Astrocyte (in vitro differentiated cells and primary cell): Measurements from ENCODE around the gene LTB. TPM values are rescaled to one million over a fixed set of nuclear protein-coding genes. Genes with fewer than 3 reads are reported as not detected.

Experiments used
- DNase-seq: peaks from one replicate; pipeline ENCODE4 v3.0.0-alpha.2; 2010; ENCODE audit warnings: low read depth
- FAIRE-seq: peaks from 2 replicates; lab custom pipeline; 2011; peaks lifted over from hg19 to GRCh38; lab: Jason Lieb, UNC
- H2AFZ ChIP-seq: 2 replicates; pipeline ENCODE4 v1.6.0; 2012; ENCODE audit warnings: low read depth, low read length, inconsistent platforms
- H3K27ac ChIP-seq: 2 replicates; pipeline ENCODE4 v1.5.1; 2011; ENCODE audit warnings: low read depth, low read length, inconsistent platforms
- H3K27me3 ChIP-seq: 2 replicates; pipeline ENCODE4 v1.6.0; 2011; ENCODE audit warnings: low read length, inconsistent platforms; ENCODE audit not compliant: insufficient read depth
- H3K36me3 ChIP-seq: 2 replicates; pipeline ENCODE4 v1.5.1; 2011; ENCODE audit warnings: low read length, inconsistent platforms; ENCODE audit not compliant: insufficient read depth
- H3K4me1 ChIP-seq: 2 replicates; pipeline ENCODE4 v1.5.1; 2011; ENCODE audit warnings: low read length, inconsistent platforms; ENCODE audit not compliant: insufficient read depth
- H3K4me2 ChIP-seq: 2 replicates; pipeline ENCODE4 v1.6.0; 2012; ENCODE audit warnings: low read length, inconsistent platforms
- H3K4me3 ChIP-seq: 2 replicates; pipeline ENCODE4 v1.5.1; 2011; ENCODE audit warnings: low read depth, mild to moderate bottlenecking, low read length, inconsistent platforms; ENCODE audit not compliant: insufficient read depth
- H3K79me2 ChIP-seq: 2 replicates; pipeline ENCODE4 v1.6.0; 2012; ENCODE audit warnings: mild to moderate bottlenecking, low read length, inconsistent platforms; ENCODE audit not compliant: insufficient read depth
- H3K9ac ChIP-seq: 2 replicates; pipeline ENCODE4 v1.6.0; 2012; ENCODE audit warnings: mild to moderate bottlenecking, low read length, inconsistent platforms
- H3K9me3 ChIP-seq: 2 replicates; pipeline ENCODE4 v1.5.1; 2012; ENCODE audit warnings: low read depth, mild to moderate bottlenecking, low read length, inconsistent platforms; ENCODE audit not compliant: insufficient read depth
- H4K20me1 ChIP-seq: 2 replicates; pipeline ENCODE4 v1.6.0; 2012; ENCODE audit warnings: low read length, inconsistent platforms; ENCODE audit not compliant: insufficient read depth
- H3K27ac Mint-ChIP-seq: one replicate; pipeline ENCODE4 v1.8.0; 2021; ENCODE audit warnings: mild to moderate bottlenecking, mixed read lengths; ENCODE audit not compliant: unreplicated experiment
- H3K27me3 Mint-ChIP-seq: one replicate; pipeline ENCODE4 v1.8.0; 2021; ENCODE audit warnings: low read depth, mixed read lengths; ENCODE audit not compliant: unreplicated experiment
- H3K36me3 Mint-ChIP-seq: one replicate; pipeline ENCODE4 v1.8.0; 2021; ENCODE audit warnings: low read depth, mixed read lengths; ENCODE audit not compliant: unreplicated experiment
- H3K4me1 Mint-ChIP-seq: one replicate; pipeline ENCODE4 v1.8.0; 2021; ENCODE audit warnings: low read depth, mixed read lengths; ENCODE audit not compliant: unreplicated experiment
- H3K4me3 Mint-ChIP-seq: one replicate; pipeline ENCODE4 v1.8.0; 2021; ENCODE audit warnings: mild to moderate bottlenecking, moderate library complexity, mixed read lengths; ENCODE audit not compliant: unreplicated experiment
- H3K9me3 Mint-ChIP-seq: one replicate; pipeline ENCODE4 v1.8.0; 2021; ENCODE audit warnings: mild to moderate bottlenecking, mixed read lengths; ENCODE audit not compliant: unreplicated experiment
- CTCF ChIP-seq: IDR thresholded peaks from 2 replicates; pipeline ENCODE4 v1.5.1; 2011; ENCODE audit warnings: low read depth, mild to moderate bottlenecking, inconsistent platforms, low read length, moderate library complexity; ENCODE audit not compliant: insufficient read depth
- EZH2 ChIP-seq: IDR thresholded peaks from 2 replicates; pipeline ENCODE4 v1.6.1; 2012; ENCODE audit warnings: mild to moderate bottlenecking, low read length, inconsistent platforms; ENCODE audit not compliant: insufficient read depth
- total RNA-seq: library from RNA; stranded (reverse); gene quantifications from 2 replicates; pipeline ENCODE4 v1.2.1, GENCODE V29; 2021

Gene LTB
- total RNA-seq, 1 donor from 2014 or later: 0.52 TPM

GRCh38 chr6:31567531-31568370 lies 14.5 kb downstream of the LTB start:
- Histone ChIP-seq H3K4me1 (no peaks in the 10 kb centered on the region), H4K20me1 (no peaks in the 10 kb centered on the region), H3K27ac (no peak overlapping the region), H3K36me3 (no peaks in the 10 kb centered on the region), H3K4me3 (no peak overlapping the region), H3K4me2 (no peak overlapping the region), H3K9me3 (no peaks in the 10 kb centered on the region), H3K79me2 (no peaks in the 10 kb centered on the region), H2AFZ (no peak overlapping the region), H3K9ac (no peak overlapping the region), H3K27me3 (no peaks in the 10 kb centered on the region)
- no peak for TF ChIP-seq CTCF
- TF ChIP-seq EZH2: no peak
- H3K27me3 Mint-ChIP-seq: peaks cover 11% of the 10 kb centered on the region
- no peaks in the 10 kb centered on the region for H3K9me3 Mint-ChIP-seq
- DNase-seq (no peak), FAIRE-seq (no peak)
- H3K36me3 Mint-ChIP-seq: peaks cover 2% of the 10 kb centered on the region
- H3K4me1 Mint-ChIP-seq: peaks cover 9% of the 10 kb centered on the region
- no peak overlapping the region for H3K27ac Mint-ChIP-seq
- no peak overlapping the region for H3K4me3 Mint-ChIP-seq

- peak overlapping the region; percentile 40 for H3K9ac ChIP-seq
- H3K27me3 Mint-ChIP-seq: peaks cover 2% of the 10 kb centered on the region
- peak overlapping the region; percentile 61 for H3K27ac ChIP-seq
- H3K4me3 ChIP-seq: no peak overlapping the region
- peaks cover 4% of the 10 kb centered on the region for H3K36me3 ChIP-seq
- peak overlapping the region; percentile 72 for H3K4me2 ChIP-seq
- H3K4me1 ChIP-seq: peaks cover 29% of the 10 kb centered on the region
- peaks cover 36% of the 10 kb centered on the region for H3K4me1 Mint-ChIP-seq
- no peaks in the 10 kb centered on the region for H4K20me1 ChIP-seq
- no peak for TF ChIP-seq CTCF
- TF ChIP-seq EZH2: no peak
- peaks cover 21% of the 10 kb centered on the region for H3K36me3 Mint-ChIP-seq
- no peaks in the 10 kb centered on the region for H3K9me3 ChIP-seq
- H3K27ac Mint-ChIP-seq: peak overlapping the region; percentile 79
- peaks cover 4% of the 10 kb centered on the region for H3K79me2 ChIP-seq
- H3K9me3 Mint-ChIP-seq: peaks cover 2% of the 10 kb centered on the region
- H3K4me3 Mint-ChIP-seq: peak overlapping the region; percentile 51
- DNase-seq (no peak), FAIRE-seq (no peak)
- H3K27me3 ChIP-seq: no peaks in the 10 kb centered on the region
- H2AFZ ChIP-seq: no peak overlapping the region
Measured at GRCh38 chr6:31560697-31561058, 21.5 kb downstream of the LTB start.
